Kidney (tissue), 14 donors: ENCODE results near the gene EIF4G1. TPM values are rescaled to one million over a fixed set of nuclear protein-coding genes. Genes with fewer than 3 reads are reported as not detected.

Experiments
- DNase-seq, 5 donors: peaks; one replicate each; pipeline ENCODE4 v3.0.0-alpha.2; 2013 to 2020
- FAIRE-seq: peaks from 2 replicates; lab custom pipeline; 2012; peaks lifted over from hg19 to GRCh38; lab: Jason Lieb, UNC
- H3K27ac ChIP-seq, 2 donors: one replicate each; pipeline ENCODE4 v1.7.0; 2013; ENCODE audit warnings: low read depth in 2 of 2, low read length in 2 of 2, inconsistent platforms in 1 of 2
- H3K27me3 ChIP-seq: one replicate; pipeline ENCODE4 v1.7.1; 2013; ENCODE audit warnings: low read length, inconsistent platforms; ENCODE audit not compliant: control insufficient read depth, insufficient read depth
- H3K36me3 ChIP-seq, 3 donors: one replicate each; pipeline versions ENCODE4 v1.7.0 to v1.7.1; 2013; ENCODE audit warnings: low read length in 3 of 3, control low read depth in 1 of 3, inconsistent platforms in 1 of 3; ENCODE audit not compliant: insufficient read depth in 3 of 3, control insufficient read depth in 2 of 3
- H3K4me1 ChIP-seq, 3 donors: one replicate each; pipeline versions ENCODE4 v1.7.0 to v1.7.1; 2013; ENCODE audit warnings: low read length in 3 of 3, inconsistent platforms in 1 of 3, low read depth in 1 of 3; ENCODE audit not compliant: control insufficient read depth in 2 of 3, insufficient read depth in 2 of 3
- H3K4me3 ChIP-seq, 3 donors: one replicate each; pipeline versions ENCODE4 v1.7.0 to v1.8.1; 2013; ENCODE audit warnings: low read length in 3 of 3, control low read depth in 1 of 3, inconsistent platforms in 1 of 3
- H3K9ac ChIP-seq, 3 donors: one replicate each; pipeline versions ENCODE4 v1.7.0 to v1.7.1; 2013; ENCODE audit warnings: low read length in 3 of 3, control low read depth in 1 of 3, inconsistent platforms in 1 of 3
- H3K9me3 ChIP-seq, 3 donors: one replicate each; pipeline versions ENCODE4 v1.7.0 to v1.7.1; 2013; ENCODE audit warnings: low read length in 3 of 3, control low read depth in 1 of 3, inconsistent platforms in 1 of 3; ENCODE audit not compliant: control insufficient read depth in 2 of 3, insufficient read depth in 1 of 3
- CTCF ChIP-seq: IDR thresholded peaks from 3 replicates; pipeline ENCODE4 v1.5.1; 2012; ENCODE audit warnings: mild to moderate bottlenecking, moderate library complexity, borderline replicate concordance; ENCODE audit not compliant: insufficient read depth; ENCODE audit errors: extremely low read depth
- intact Hi-C: fragments of 100-400 bp; cut with DNase I; formaldehyde crosslinking; loops from one replicate; pipeline ENCODE4 v1.11.1; 2022
- polyA plus RNA-seq: library from polyadenylated mRNA; stranded (reverse); fragments of 350-450 nt; fragmentation: Illumina TruSeq; extraction: RNeasy Lipid Tissue Mini Kit (QIAGEN cat#74804); gene quantifications from one replicate; pipeline ENCODE4 v1.2.3, GENCODE V29; 2014; ENCODE audit warnings: low read depth, low replicate concordance; ENCODE audit not compliant: insufficient read depth
- total RNA-seq: library from RNA; stranded (reverse); fragmentation: NEBNext Ultra II Directional; extraction: Animal tissue kit (Norgen Biotek cat#: 25700); gene quantifications from one replicate; pipeline ENCODE4 v1.2.1, GENCODE V29; 2021
- donor health status: control.
- donor health status: control.
- donor health status: control.
- donor health status: control.
- donor health status: control.
- donor health status: DM: yes; HTN: yes; CAD: no.
- donor health status: Normal renal cell carcinoma (clear cell type).

The EIF4G1 gene
- total and polyA plus RNA-seq, 2 donors from 2014 or later, result 118 to 327 TPM

- Histone ChIP-seq H3K4me3 (peak within 1 kb of the TSS; percentile 84 to 91 (median 90)), H3K36me3 (peaks cover 6 to 10% (median 7%) of the 10 kb centered on the region in 3 donors), H3K9ac (peak within 1 kb of the TSS; percentile 67 to 94 (median 88)), H3K27me3 (no peaks in the 10 kb centered on the region), H3K9me3 (no peaks in the 10 kb centered on the region), H3K4me1 (peaks cover 3 to 17% (median 13%) of the 10 kb centered on the region in 3 donors), H3K27ac (peak within 1 kb of the TSS; percentile 98 to 99)
- intact Hi-C loops, result no loop called here
- DNase-seq (peak; percentile 78 to 94 (median 89)), FAIRE-seq (no peak)
- no peak for TF ChIP-seq CTCF
Observed at GRCh38 chr3:184361532-184361931, 47.1 kb downstream of the EIF4G1 start, which contains the start of the genes CLCN2 and POLR2H. CLCN2 (minus strand) TSS chr3:184361605; CDS start chr3:184361479, 126 bp downstream. POLR2H (plus strand) TSS chr3:184361710; CDS start chr3:184363493, 1,783 bp downstream.

- TF ChIP-seq CTCF, result no peak
- Histone ChIP-seq H3K27me3 (no peaks in the 10 kb centered on the region), H3K4me3 (peak overlapping the region; percentile 80 to 91 (median 84)), H3K36me3 (peaks cover 5 to 16% (median 7%) of the 10 kb centered on the region in 3 donors), H3K27ac (peak overlapping the region; percentile 98 to 99), H3K9ac (peak overlapping the region; percentile 67 to 94 (median 88)), H3K9me3 (no peaks in the 10 kb centered on the region), H3K4me1 (peaks cover 3 to 17% (median 13%) of the 10 kb centered on the region in 3 donors)
- intact Hi-C loops, result no loop called here
- peak in 4 of 5 donors; percentile 57 to 87 (median 82) for DNase-seq
- FAIRE-seq, result no peak
Observed at GRCh38 chr3:184361932-184362667, 47.7 kb downstream of the EIF4G1 start.

GRCh38 chr3:184362668-184363546 is 48.5 kb downstream of the EIF4G1 start:
- Histone ChIP-seq H3K4me3 (peak overlapping the region; percentile 80 to 91 (median 84)), H3K27me3 (no peaks in the 10 kb centered on the region), H3K4me1 (peaks cover 3 to 17% (median 13%) of the 10 kb centered on the region in 3 donors), H3K36me3 (peaks cover 7 to 22% (median 8%) of the 10 kb centered on the region in 3 donors), H3K27ac (peak overlapping the region; percentile 98 to 99), H3K9me3 (no peaks in the 10 kb centered on the region), H3K9ac (peak overlapping the region; percentile 83 to 94 (median 88))
- intact Hi-C loops, result no loop called here
- DNase-seq, result peak; percentile 98 to 99 (median 99)
- FAIRE-seq, result no peak
- TF ChIP-seq CTCF, result peak; percentile 44
